Tibial artery (tissue), 4 donors: ENCODE results near the gene TIGD6.

Experiments used
- DNase-seq, 2 donors: peaks; one replicate each; pipeline ENCODE4 v3.0.0-alpha.2; 2019
- H3K27ac ChIP-seq, 2 donors: fragments of 200-600 bp; sonication (generic) in 1 of 2; 1 replicate in 1 of 2; 2 replicates in 1 of 2; pipeline ENCODE4 v1.5.1; 2018 to 2019; ENCODE audit warnings: mild to moderate bottlenecking in 1 of 2
- H3K27me3 ChIP-seq, 2 donors: fragments of 200-600 bp; sonication (generic) in 1 of 2; one replicate each; pipeline versions ENCODE4 v1.5.1 to v1.6.0; 2016 to 2019
- H3K36me3 ChIP-seq, 3 donors: fragments of 200-600 bp; sonication (generic) in 2 of 3; one replicate each; pipeline ENCODE4 v1.5.1; 2016 to 2019; ENCODE audit warnings: mild to moderate bottlenecking in 2 of 3
- H3K4me1 ChIP-seq, 4 donors: fragments of 200-600 bp; sonication (generic) in 2 of 4; 1 replicate in 3 of 4; 2 replicates in 1 of 4; pipeline ENCODE4 v1.5.1; 2016 to 2019
- H3K4me3 ChIP-seq, 2 donors: fragments of 200-600 bp; sonication (generic) in 1 of 2; 1 replicate in 1 of 2; 2 replicates in 1 of 2; pipeline ENCODE4 v1.5.1; 2018 to 2019; ENCODE audit warnings: mild to moderate bottlenecking in 2 of 2
- H3K9me3 ChIP-seq, 3 donors: fragments of 200-600 bp; sonication (generic) in 1 of 3; one replicate each; pipeline ENCODE4 v1.5.1; 2016 to 2019
- CTCF ChIP-seq, 2 experiments: fragments of 200-600 bp in 1 of 2; fragments of 450-650 bp in 1 of 2; IDR thresholded peaks; one replicate each; pipeline ENCODE4 v1.5.1; 2017 to 2019; ENCODE audit warnings: antibody characterized with exemption in 2 of 2, mild to moderate bottlenecking in 1 of 2, moderate library complexity in 1 of 2
- intact Hi-C: fragments of 100-400 bp; cut with DNase I; formaldehyde crosslinking; loops from one replicate; pipeline ENCODE4 v1.15.0; 2023; ENCODE audit warnings: low total_unique reads

The TIGD6 gene

DNA sequence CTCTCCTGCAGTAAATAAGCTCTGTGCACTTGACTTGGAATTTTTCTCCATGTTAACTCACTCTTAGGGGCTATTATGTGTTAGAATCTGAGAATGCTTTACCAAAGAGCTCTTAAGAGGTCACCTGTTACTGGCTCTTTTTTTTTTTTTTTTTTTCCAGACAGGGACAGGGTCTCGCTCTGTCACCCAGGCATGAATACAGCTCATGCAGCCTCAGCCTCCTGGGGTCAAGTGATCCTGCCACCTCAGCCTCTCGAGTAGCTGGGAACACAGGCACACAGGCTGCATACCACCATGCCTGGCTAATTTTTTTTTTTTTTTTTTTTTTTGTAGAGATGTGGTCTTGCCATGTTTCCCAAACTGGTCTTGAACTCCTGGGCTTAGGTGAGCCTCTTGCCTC lies 22.2 kb upstream of the TIGD6 start:
- DNase-seq = no peak
- no peak for TF ChIP-seq CTCF (IDR thresholded peaks at IDR 0.05)
- Histone ChIP-seq H3K36me3 (peaks cover 55 to 85% (median 78%) of the 10 kb centered on the region in 3 donors), H3K4me1 (peaks cover 0 to 32% (median 8%) of the 10 kb centered on the region in 4 donors), H3K4me3 (no peak overlapping the region), H3K27ac (peak overlapping the region; percentile 34 to 37), H3K27me3 (no peaks in the 10 kb centered on the region), H3K9me3 (no peaks in the 10 kb centered on the region)
- intact Hi-C loops = no loop called here

- Histone ChIP-seq H3K4me3 (no peak overlapping the region), H3K27ac (peak overlapping the region; percentile 34 to 37)
These were observed 21.7 kb upstream of the TIGD6 start for GRCh38 chr5:150022158-150022531.

GRCh38 chr5:150021491-150022157 lies 21.2 kb upstream of the TIGD6 start:
- intact Hi-C loops = no loop called here
- Histone ChIP-seq H3K4me3 (no peak overlapping the region), H3K9me3 (no peaks in the 10 kb centered on the region), H3K36me3 (peaks cover 46 to 85% (median 73%) of the 10 kb centered on the region in 3 donors), H3K27me3 (no peaks in the 10 kb centered on the region), H3K27ac (peak overlapping the region; percentile 34 to 37), H3K4me1 (peaks cover 0 to 32% (median 8%) of the 10 kb centered on the region in 4 donors)
- DNase-seq = peak in 1 of 2 donors; percentile 68
- TF ChIP-seq CTCF (IDR thresholded peaks at IDR 0.05) = no peak

More at GRCh38 chr5:150022158-150022531, 21.7 kb upstream of the TIGD6 start:
- Histone ChIP-seq H3K9me3 (no peaks in the 10 kb centered on the region), H3K36me3 (peaks cover 51 to 85% (median 77%) of the 10 kb centered on the region in 3 donors), H3K27me3 (no peaks in the 10 kb centered on the region), H3K4me1 (peaks cover 0 to 32% (median 8%) of the 10 kb centered on the region in 4 donors)
- no peak for TF ChIP-seq CTCF (IDR thresholded peaks at IDR 0.05)
- intact Hi-C loops = no loop called here
- no peak for DNase-seq

DNA sequence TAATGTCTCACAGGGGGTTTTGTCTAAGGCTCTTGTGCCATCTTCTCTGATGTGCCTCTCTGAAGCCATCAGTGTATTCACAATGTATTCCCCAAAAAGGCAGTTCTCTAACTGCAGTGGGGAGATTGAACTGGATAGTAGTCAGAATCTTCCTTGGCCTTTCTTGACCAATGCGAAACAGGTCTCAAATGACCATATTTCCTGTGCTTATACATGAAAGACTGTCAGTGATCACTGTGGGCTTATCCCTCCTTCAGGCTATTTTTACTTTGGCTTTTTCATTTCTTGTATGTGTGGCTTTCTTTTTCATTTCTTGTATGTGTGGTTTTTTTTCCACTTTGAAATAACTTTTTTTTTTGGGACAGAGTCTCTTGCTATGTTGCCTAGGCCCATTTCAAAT lies 19.8 kb upstream of the TIGD6 start:
- TF ChIP-seq CTCF (IDR thresholded peaks at IDR 0.05) = no peak
- intact Hi-C loops = no loop called here

GRCh38 chr5:150017226-150018005 lies 17.0 kb upstream of the TIGD6 start:
- Histone ChIP-seq H3K36me3 (peaks cover 63 to 89% (median 78%) of the 10 kb centered on the region in 3 donors), H3K27ac (no peak overlapping the region), H3K4me1 (peaks cover 0 to 17% (median 6%) of the 10 kb centered on the region in 4 donors), H3K4me3 (no peak overlapping the region), H3K27me3 (no peaks in the 10 kb centered on the region), H3K9me3 (peaks cover 0 to 9% (median 0%) of the 10 kb centered on the region in 3 donors)
- TF ChIP-seq CTCF (IDR thresholded peaks at IDR 0.05) = no peak
- no peak for DNase-seq
- intact Hi-C loops = no loop called here

More for the DNA sequence above, 19.8 kb upstream of the TIGD6 start:
- H3K27ac ChIP-seq = no peak overlapping the region
- DNase-seq = no peak
- H3K4me3 ChIP-seq = no peak overlapping the region
- H3K36me3 ChIP-seq = peaks cover 46 to 86% (median 75%) of the 10 kb centered on the region in 3 donors
- peaks cover 0 to 6% (median 0%) of the 10 kb centered on the region in 3 donors for H3K9me3 ChIP-seq
- peaks cover 0 to 32% (median 8%) of the 10 kb centered on the region in 4 donors for H3K4me1 ChIP-seq
- no peaks in the 10 kb centered on the region for H3K27me3 ChIP-seq
